KBM-7 (cell line): ENCODE data around the gene MAGI2.
A peak's percentile ranks its signal among the peaks of the same experiment; 100 is the strongest.

ENCODE experiments used
- DNase-seq: peaks from one replicate; pipeline ENCODE4 v3.0.0-alpha.2; 2015
- in situ Hi-C: fragments of 300-500 bp; cut with MboI; formaldehyde crosslinking; loops from 2 replicates; pipeline ENCODE4 v1.14.3; 2020; ENCODE audit warnings: low sequenced_read_pairs, low pct_unique_long_range_greater_than_20kb, mixed read lengths

The MAGI2 gene

DNA sequence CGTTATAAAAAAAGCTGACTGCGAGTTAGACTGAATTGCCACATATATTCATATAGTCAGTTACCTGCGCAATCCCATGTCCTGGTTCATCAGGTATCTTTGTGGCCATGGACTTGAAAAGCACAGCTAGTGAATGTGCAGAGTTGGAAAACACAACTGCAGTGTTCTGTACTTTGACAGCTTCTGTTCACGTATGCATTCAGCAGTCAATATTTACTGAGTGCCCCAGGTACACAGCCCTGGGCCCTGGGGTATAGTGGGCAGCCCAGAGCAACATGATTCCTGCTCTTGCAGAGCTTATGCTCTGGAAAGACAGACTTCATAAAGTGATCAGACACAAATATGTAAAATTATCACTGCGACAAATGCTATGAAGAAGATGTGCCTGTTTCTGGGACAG lies 1341.0 kb downstream of the MAGI2 start:
- in situ Hi-C loops = no loop called here
- no peak for DNase-seq

DNA sequence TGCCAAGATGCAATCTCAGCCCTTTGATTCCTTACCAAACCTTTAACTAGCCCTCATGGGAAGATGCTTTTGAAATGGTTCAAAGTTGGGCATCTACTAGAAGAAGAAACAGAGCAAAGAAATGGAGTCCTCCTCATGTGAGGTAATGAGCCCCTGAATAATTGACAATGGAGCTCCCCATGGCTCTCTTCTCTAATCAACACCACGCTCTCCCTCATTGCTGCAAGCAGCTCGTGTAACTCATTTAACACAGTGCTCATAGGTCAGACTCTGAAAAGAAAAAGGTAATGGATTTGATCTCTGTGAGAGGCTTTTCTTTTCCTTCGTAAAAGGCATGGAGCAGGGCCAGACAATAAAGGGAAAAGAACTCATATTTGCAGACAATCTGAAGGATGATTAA lies 1342.1 kb downstream of the MAGI2 start:
- in situ Hi-C loops = no loop called here
- no peak for DNase-seq

DNA sequence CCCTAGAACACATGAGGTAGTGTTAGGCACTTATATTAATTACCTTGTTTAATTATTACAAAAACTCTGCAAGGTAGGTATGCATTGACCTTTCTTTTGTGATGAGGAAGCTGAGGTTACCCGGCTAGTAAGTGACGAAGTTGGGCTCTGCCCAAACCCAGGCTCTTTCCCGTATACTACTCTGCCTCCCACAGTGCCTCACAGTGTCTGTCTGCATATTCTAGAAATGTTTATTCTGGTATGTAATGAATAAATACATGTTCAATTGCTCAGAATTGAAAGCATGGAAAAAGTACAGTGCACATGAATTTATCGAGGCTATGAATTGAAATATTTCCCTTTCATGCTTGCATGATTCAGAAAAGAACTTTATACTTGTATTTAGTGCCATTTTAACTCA lies 1350.0 kb downstream of the MAGI2 start:
- in situ Hi-C loops = no loop called here
- DNase-seq = no peak

DNA sequence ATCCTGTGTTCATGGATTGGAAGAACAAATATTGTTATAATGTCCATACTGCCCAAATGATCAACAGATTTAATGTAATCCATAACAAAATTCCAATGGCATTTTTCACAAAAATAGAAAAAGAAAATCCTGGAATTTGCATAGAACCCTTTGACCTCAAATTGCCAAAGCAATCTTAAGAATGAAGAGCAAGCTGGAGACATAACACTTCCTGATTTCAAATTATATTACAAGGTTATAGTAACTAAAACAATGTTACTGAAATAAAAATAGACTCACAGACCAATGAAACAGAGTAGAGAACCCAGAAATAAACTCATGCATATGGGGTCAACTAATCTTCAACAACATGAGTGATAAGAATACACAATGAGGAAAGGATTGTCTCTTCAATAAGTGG lies 1352.4 kb downstream of the MAGI2 start:
- in situ Hi-C loops = no loop called here
- no peak for DNase-seq

DNA sequence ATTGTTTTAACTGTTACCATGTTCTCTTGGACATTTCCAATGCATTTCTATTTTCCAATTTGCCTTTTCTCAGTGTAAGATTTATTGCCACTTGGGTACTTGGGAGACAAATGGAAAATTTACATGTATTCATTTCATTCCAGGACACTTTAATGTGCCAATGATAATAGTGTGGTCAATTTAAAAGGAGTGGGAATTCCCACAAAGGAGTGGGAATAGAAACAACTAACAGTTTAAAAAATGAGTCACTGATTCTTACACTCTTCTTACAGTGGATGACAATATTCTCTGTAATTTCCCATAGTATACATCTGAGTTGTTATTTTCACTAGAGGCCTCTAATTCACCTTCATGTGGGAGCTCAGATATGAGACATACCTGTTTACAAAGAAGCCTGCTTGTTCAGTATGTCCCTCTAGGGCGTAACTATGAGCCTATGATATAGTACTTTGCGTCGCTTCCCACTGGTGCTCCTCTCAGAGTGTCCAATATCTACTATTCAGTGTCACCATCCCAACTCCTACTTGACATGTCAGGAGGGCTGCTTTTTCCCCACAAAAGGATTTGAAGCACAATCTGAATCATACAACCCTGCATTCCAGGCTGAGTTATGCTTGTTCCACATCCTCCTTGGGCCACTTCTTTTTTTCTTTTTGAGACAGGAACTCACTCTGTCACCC lies 1353.6 kb downstream of the MAGI2 start:
- in situ Hi-C loops = no loop called here
- no peak for DNase-seq

DNA sequence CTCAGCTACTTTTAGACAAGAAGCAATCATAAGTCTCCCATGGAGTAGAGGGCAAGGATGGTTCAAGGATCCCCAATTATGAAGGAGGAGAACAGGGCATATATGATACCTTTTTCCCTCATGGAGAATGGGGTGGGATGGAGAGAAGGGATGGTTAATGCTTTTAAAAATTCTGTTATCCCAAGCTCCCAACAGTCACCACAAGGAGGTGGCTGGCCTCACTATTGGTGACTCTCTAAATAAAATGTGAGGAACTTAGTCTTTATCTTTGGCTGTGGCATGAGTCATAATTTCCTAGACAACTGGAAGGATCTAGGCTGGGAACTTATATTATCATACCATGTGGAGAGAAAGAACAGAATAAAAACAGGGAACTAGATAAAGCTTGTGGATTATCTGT lies 1357.9 kb downstream of the MAGI2 start:
- in situ Hi-C loops = no loop called here
- no peak for DNase-seq

DNA sequence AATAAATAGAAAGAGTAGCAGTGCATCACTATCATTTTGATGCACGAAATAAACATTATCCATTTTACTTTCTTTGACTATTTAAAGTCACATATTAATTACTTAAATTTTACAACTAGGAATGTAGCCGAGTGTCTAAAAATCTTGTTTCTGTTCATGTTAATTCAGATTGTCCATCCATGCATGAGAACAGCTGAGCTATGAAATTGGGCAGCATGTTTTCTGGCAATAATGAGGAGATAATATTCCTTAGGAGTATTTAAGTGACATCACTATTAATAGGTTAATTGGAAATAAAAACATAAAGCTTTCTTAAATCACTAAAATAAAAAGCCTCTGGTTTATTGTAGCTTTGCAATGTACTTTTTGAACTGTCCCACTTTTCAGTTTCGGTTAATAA lies 1361.1 kb downstream of the MAGI2 start:
- in situ Hi-C loops = no loop called here
- no peak for DNase-seq

- in situ Hi-C loops = no loop called here
- DNase-seq = no peak
Measured at GRCh38 chr7:78090616-78091015, 1362.9 kb downstream of the MAGI2 start.

- in situ Hi-C loops = no loop called here
- DNase-seq = no peak
Measured at GRCh38 chr7:78083476-78084120, 1369.9 kb downstream of the MAGI2 start.

DNA sequence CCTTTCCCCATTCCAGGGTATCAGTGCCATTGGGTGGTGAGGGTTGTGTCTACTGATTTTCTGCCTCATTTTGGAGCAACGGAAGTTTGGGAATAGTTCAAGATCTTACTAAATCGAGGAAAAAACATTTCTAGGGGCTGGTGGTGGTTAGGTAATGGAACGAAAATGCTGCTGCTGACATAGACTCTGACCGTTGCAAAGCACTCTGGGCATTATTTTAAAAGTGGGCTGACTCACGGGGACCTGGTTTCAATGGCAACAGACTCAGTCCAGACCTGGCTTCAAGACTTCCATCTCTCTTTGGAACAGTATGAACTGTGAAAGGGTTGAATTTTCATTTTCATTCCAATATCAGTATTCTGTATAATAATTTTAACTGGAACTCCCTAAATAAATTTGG lies 1370.9 kb downstream of the MAGI2 start:
- no peak for DNase-seq
- in situ Hi-C loops = no loop called here

- in situ Hi-C loops = no loop called here
- DNase-seq = no peak
Measured at GRCh38 chr7:78081888-78082287, 1371.6 kb downstream of the MAGI2 start.

GRCh38 chr7:78081344-78081743 lies 1372.1 kb downstream of the MAGI2 start:
- no peak for DNase-seq
- in situ Hi-C loops = no loop called here

DNA sequence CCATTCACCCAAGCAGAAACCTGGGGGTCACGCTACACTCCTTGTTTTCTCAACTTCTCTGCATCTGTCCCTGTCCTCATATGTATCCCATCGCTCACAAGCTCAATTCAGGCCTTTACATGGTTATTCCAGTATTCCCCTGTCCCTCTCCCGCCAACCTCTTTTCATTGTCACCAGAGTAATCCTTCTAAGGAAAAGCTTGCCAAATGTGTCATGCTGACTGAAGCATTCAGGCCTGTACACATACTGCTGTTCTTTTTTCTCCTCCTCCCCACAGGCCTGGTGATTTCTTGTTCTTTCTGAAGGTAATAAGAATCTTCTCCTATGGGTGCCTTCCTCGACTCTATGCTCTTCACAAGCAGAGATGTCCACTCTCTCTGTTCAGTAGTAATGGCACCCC lies 1372.7 kb downstream of the MAGI2 start:
- DNase-seq = no peak
- in situ Hi-C loops = no loop called here

GRCh38 chr7:78080241-78080640 lies 1373.2 kb downstream of the MAGI2 start:
- in situ Hi-C loops = no loop called here
- DNase-seq = peak; percentile 6

- no peak for DNase-seq
- in situ Hi-C loops = no loop called here
Measured at GRCh38 chr7:78074713-78075112, 1378.8 kb downstream of the MAGI2 start.

DNA sequence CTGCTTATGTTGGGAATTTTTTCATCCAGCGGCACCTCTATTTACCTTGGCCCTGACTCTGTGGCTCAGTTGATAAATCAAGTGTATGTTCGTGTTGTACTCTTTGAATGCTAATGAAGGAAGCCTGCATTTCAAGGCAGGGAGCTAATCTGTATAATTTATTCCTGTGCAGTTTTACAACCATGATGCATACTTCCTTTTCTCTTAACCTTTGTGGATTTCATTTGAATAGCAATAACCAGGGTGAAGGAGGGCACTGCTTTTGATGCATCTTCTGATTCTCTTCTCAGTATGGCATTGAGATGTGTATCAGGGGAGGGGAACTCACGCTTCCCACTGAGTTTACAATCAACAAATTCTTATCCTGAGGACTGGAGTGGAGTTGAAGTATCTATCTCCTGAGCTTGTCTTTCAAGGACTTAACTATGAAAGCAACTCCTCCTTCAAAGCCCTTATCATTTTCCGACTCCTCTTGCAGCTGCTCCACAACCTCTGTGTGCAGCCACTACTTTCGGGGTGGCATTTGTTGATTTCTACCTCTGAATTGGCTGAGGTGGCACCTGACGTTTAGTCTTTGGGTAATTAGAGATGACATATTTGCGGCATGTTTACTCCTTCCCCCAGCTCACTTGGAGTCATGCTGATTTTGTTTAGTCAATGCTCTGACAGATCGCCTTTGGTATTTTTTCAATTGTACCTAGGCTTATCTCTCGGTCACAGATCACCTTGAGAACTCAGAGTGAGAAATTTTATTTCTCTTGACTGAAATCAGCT lies 1379.7 kb downstream of the MAGI2 start:
- in situ Hi-C loops = no loop called here
- DNase-seq = no peak

- in situ Hi-C loops = no loop called here
- no peak for DNase-seq
Measured at GRCh38 chr7:78072201-78072590, 1381.3 kb downstream of the MAGI2 start.

- in situ Hi-C loops = no loop called here
Measured at GRCh38 chr7:78071491-78072200, 1381.8 kb downstream of the MAGI2 start.

DNA sequence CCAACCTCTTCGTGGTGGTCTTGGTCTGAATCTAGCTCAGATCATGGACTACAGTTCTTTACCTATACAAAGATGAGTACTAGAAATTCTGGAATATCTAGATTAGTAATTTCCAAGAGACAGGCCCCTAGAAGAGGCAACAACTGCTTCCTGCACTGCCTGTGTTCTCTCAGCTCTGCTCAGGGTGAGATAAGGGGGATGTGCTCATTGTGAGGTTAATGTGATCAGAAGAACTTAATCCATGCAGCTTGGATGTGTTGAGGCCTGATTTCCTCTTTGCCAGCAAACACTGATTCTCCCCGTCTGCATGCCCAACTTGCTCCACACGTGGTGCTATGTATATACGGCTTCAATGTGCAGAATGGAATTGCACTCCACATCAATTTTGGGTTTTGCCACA lies 1386.9 kb downstream of the MAGI2 start:
- DNase-seq = no peak
- in situ Hi-C loops = no loop called here

More at GRCh38 chr7:78071491-78072200, 1381.8 kb downstream of the MAGI2 start:
- no peak for DNase-seq

DNA sequence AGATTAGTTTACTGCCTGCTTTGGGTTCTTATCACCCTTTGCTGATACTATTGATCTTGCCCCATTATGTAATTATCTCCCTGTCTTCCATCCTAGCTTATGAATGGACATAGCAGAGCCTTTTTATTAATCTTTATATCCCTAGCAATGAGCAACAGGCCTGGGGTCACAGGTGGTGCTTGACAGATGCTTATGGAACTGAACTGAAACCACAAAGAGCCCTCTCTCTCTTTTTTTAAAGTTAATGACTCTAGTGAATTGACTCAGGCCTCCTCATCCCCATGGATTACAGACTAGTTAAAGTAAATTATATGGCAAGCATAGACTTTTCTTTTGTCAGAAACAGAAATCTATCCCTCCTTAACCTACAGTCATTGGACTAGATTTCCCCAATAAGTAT lies 1389.7 kb downstream of the MAGI2 start:
- in situ Hi-C loops = no loop called here
- DNase-seq = no peak
